Epithelial cell of proximal tubule (primary cell): ENCODE results near the gene SPATA46. TPM values are rescaled to one million over a fixed set of nuclear protein-coding genes. Genes with fewer than 3 reads are reported as not detected.

Source experiments
- DNase-seq: peaks from one replicate; pipeline ENCODE4 v3.0.0-alpha.2; 2011; ENCODE audit warnings: low read depth
- H3K4me3 ChIP-seq: 2 replicates; pipeline ENCODE4 v1.5.1; 2011; ENCODE audit warnings: low read depth, mild to moderate bottlenecking, low read length
- CTCF ChIP-seq: conservative IDR thresholded peaks from 2 replicates; pipeline ENCODE4 v1.5.1; 2012; ENCODE audit warnings: low read depth, mild to moderate bottlenecking, low read length
- total RNA-seq: library from RNA; depleted of rRNA; stranded (reverse); fragments of >200 nt; gene quantifications from 2 replicates; pipeline ENCODE4 v1.2.3, GENCODE V29; 2015

The SPATA46 gene
- total RNA-seq, 1 donor from 2014 or later = not detected

GRCh38 chr1:162381941-162382750 lies 5.5 kb upstream of the SPATA46 start:
- DNase-seq = no peak
- H3K4me3 ChIP-seq = no peak overlapping the region
- TF ChIP-seq CTCF = no peak

DNA sequence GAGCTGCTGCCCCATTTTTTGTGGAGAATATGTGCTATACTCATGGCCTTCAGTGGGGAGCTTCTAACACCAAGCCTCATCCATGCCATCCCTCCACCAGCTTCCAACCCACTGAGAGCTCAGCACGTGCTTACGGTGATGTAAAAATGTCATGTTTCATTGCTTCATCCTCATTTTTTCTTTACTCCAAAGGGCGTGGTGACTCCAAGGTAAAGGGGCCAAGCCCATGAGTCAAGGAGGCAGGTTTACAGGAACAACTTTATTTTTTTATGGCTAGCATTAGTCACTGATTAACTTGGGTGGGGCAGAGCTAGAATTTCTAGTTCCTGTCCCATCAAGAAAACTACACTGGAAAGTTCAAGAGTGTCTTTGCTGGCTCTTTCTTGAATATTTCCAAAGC lies 4.7 kb upstream of the SPATA46 start, which contains the start of gene C1orf226:
Gene C1orf226, plus strand, starts transcription at position 346 of the 400 bp plus-strand sequence. CDS start 174 bp downstream, outside the sequence.
- H3K4me3 ChIP-seq = no peak within 1 kb of the TSS
- DNase-seq = no peak
- TF ChIP-seq CTCF = no peak

DNA sequence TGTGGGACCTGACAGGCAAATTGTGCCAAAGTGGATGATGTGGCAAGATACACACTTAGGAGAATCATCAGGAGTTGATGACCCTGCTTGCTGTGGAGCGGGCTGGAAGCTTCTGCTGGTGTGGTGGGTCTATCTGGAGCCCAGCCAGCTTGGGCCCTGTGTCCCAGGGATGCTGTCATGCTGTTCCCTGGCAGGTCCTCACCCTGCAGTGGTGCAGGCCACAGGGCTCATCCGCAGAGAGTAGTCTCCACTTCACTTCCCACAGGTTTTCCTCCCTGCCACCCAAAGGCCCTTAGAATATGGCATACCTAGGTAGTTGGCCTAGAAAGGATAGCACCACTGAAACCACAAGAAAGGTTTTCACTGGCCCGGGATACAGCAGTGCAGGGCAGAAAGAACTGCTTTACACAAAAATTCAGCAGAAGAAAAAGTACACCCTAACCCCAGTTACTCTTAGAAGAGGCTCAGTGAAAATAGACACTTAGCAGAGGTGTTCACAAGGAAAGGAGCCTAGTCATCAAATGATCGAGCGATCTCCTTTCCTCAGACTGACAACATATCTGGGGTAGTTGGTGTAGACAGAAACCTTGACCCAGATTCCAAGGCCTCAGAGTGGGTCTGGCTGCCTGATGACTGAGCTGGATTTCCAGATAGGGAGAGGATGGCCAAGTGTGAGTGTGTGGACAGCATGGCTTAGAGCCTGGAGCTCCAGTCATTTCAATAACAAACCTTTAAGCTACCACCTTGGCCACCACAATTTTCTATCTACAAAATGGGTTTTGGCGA lies 3.6 kb upstream of the SPATA46 start:
- DNase-seq = no peak
- TF ChIP-seq CTCF = no peak
- H3K4me3 ChIP-seq = no peak overlapping the region

GRCh38 chr1:162375463-162375862 lies 1.2 kb downstream of the SPATA46 start:
- DNase-seq = no peak
- H3K4me3 ChIP-seq = no peak overlapping the region
- no peak for TF ChIP-seq CTCF

- TF ChIP-seq CTCF = no peak
- DNase-seq = no peak
- no peak overlapping the region for H3K4me3 ChIP-seq
These were observed 2.2 kb downstream of the SPATA46 start for GRCh38 chr1:162374406-162374805.

- DNase-seq = no peak
- no peak overlapping the region for H3K4me3 ChIP-seq
- no peak for TF ChIP-seq CTCF
These were observed 3.0 kb downstream of the SPATA46 start for GRCh38 chr1:162373541-162374260.
